Nephron (organoid): ENCODE data around the gene SNX2.

Source experiments
- H3K27ac Mint-ChIP-seq, 3 experiments: 2 replicates each; pipeline ENCODE4 v1.8.0; 2020; ENCODE audit warnings: mixed read lengths in 3 of 3, mild to moderate bottlenecking in 2 of 3, moderate library complexity in 1 of 3
- H3K27me3 Mint-ChIP-seq: 2 replicates; pipeline ENCODE4 v1.8.0; 2021; ENCODE audit warnings: low read depth, mild to moderate bottlenecking, moderate library complexity, mixed read lengths
- H3K36me3 Mint-ChIP-seq: 2 replicates; pipeline ENCODE4 v1.8.0; 2020; ENCODE audit warnings: low read depth, mixed read lengths
- H3K4me1 Mint-ChIP-seq: 2 replicates; pipeline ENCODE4 v1.8.0; 2020; ENCODE audit warnings: mixed read lengths
- H3K4me3 Mint-ChIP-seq, 3 experiments: 2 replicates each; pipeline ENCODE4 v1.8.0; 2020; ENCODE audit warnings: mild to moderate bottlenecking in 3 of 3, mixed read lengths in 3 of 3, moderate library complexity in 2 of 3
- H3K9me3 Mint-ChIP-seq: 2 replicates; pipeline ENCODE4 v1.8.0; 2020; ENCODE audit warnings: mixed read lengths
- TF ChIP-seq, protein P1 (sequence below), 3 experiments: fragments of 200-600 bp; sonication (generic); IDR thresholded peaks; one replicate each; pipeline ENCODE4 v1.5.0; 2021; ENCODE audit warnings: antibody characterized with exemption in 3 of 3; ENCODE audit not compliant: unreplicated experiment in 3 of 3

SNX2 gene

GRCh38 chr5:122738088-122738487 lies 36.8 kb upstream of the SNX2 start:
- TF ChIP-seq, protein P1, sequence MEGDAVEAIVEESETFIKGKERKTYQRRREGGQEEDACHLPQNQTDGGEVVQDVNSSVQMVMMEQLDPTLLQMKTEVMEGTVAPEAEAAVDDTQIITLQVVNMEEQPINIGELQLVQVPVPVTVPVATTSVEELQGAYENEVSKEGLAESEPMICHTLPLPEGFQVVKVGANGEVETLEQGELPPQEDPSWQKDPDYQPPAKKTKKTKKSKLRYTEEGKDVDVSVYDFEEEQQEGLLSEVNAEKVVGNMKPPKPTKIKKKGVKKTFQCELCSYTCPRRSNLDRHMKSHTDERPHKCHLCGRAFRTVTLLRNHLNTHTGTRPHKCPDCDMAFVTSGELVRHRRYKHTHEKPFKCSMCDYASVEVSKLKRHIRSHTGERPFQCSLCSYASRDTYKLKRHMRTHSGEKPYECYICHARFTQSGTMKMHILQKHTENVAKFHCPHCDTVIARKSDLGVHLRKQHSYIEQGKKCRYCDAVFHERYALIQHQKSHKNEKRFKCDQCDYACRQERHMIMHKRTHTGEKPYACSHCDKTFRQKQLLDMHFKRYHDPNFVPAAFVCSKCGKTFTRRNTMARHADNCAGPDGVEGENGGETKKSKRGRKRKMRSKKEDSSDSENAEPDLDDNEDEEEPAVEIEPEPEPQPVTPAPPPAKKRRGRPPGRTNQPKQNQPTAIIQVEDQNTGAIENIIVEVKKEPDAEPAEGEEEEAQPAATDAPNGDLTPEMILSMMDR (IDR thresholded peaks at IDR 0.05; ENCODE audit: unreplicated experiment in 3 of 3): no peak
- Mint-ChIP-seq H3K4me1 (peaks cover 25% of the 10 kb centered on the region), H3K36me3 (no peaks in the 10 kb centered on the region), H3K4me3 (no peak overlapping the region), H3K27ac (no peak overlapping the region), H3K27me3 (no peaks in the 10 kb centered on the region), H3K9me3 (no peaks in the 10 kb centered on the region)

- TF ChIP-seq, protein P1 (IDR thresholded peaks at IDR 0.05; ENCODE audit: unreplicated experiment in 3 of 3): no peak
- no peaks in the 10 kb centered on the region for H3K36me3 Mint-ChIP-seq
- H3K9me3 Mint-ChIP-seq: no peaks in the 10 kb centered on the region
- H3K4me3 Mint-ChIP-seq: no peak overlapping the region
- no peak overlapping the region for H3K27ac Mint-ChIP-seq
- no peaks in the 10 kb centered on the region for H3K27me3 Mint-ChIP-seq
- peaks cover 17% of the 10 kb centered on the region for H3K4me1 Mint-ChIP-seq
These were observed 33.2 kb upstream of the SNX2 start for GRCh38 chr5:122741681-122742080.

DNA sequence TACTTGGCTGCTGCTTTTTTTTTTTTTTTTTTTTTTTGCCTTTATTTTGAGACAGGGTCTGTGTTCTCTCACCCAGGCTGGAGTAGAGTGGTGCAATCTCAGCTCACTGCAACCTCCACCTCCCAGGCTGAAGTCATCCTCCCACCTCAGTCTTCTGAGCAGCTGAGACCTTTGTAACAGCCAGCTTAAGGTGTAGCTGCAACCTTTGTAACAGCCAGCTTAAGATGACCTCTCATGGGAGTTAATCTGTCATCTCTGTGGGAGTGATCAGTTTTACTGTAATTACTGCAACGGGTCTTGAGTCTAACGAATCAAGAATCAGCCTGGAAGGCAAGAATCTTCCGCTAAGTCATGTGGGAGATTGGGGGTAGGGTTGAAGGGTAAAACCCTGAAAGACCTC lies 31.6 kb upstream of the SNX2 start:
- Mint-ChIP-seq H3K4me1 (peaks cover 12% of the 10 kb centered on the region), H3K27ac (peak overlapping the region in 1 of 3 experiments; percentile 40), H3K27me3 (no peaks in the 10 kb centered on the region), H3K36me3 (no peaks in the 10 kb centered on the region), H3K9me3 (no peaks in the 10 kb centered on the region), H3K4me3 (no peak overlapping the region)
- TF ChIP-seq, protein P1 (IDR thresholded peaks at IDR 0.05; ENCODE audit: unreplicated experiment in 3 of 3): no peak

- Mint-ChIP-seq H3K9me3 (no peaks in the 10 kb centered on the region), H3K4me1 (peaks cover 6% of the 10 kb centered on the region), H3K27ac (no peak overlapping the region), H3K4me3 (no peak overlapping the region), H3K36me3 (no peaks in the 10 kb centered on the region), H3K27me3 (no peaks in the 10 kb centered on the region)
- TF ChIP-seq, protein P1 (IDR thresholded peaks at IDR 0.05; ENCODE audit: unreplicated experiment in 3 of 3): no peak
These were observed 29.3 kb upstream of the SNX2 start for GRCh38 chr5:122745597-122745996.

- no peaks in the 10 kb centered on the region for H3K4me1 Mint-ChIP-seq
- H3K36me3 Mint-ChIP-seq: no peaks in the 10 kb centered on the region
- no peak overlapping the region for H3K27ac Mint-ChIP-seq
- H3K9me3 Mint-ChIP-seq: no peaks in the 10 kb centered on the region
- TF ChIP-seq, protein P1 (IDR thresholded peaks at IDR 0.05; ENCODE audit: unreplicated experiment in 3 of 3): no peak
- H3K4me3 Mint-ChIP-seq: no peak overlapping the region
- H3K27me3 Mint-ChIP-seq: no peaks in the 10 kb centered on the region
These were observed 25.0 kb upstream of the SNX2 start for GRCh38 chr5:122749886-122750285.

DNA sequence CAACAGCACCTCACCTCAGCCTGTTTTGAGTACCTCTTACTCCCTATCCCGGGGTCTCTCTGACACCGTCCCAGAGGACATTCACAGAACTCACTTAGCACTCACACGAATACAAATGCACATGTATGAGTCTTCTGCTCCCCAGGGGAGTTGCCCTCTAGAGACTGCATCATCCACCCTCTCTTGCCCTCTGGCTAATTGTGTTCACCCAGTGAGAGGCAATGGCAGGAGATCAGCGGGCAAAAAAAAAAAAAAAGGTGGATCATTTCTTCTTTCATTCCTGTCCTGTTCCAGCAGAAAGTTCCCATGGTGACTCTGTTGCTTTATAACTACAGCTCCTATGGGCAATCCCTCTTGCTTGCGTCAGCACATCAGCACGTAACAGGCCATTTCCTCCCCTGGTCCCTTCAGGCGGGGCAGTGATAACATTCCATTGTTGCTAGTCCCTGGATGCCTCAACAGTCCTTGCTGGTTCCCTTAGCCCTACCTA lies 23.5 kb upstream of the SNX2 start:
- no peaks in the 10 kb centered on the region for H3K27me3 Mint-ChIP-seq
- H3K4me1 Mint-ChIP-seq: peaks cover 3% of the 10 kb centered on the region
- H3K36me3 Mint-ChIP-seq: no peaks in the 10 kb centered on the region
- H3K9me3 Mint-ChIP-seq: no peaks in the 10 kb centered on the region
- H3K27ac Mint-ChIP-seq: no peak overlapping the region
- TF ChIP-seq, protein P1 (IDR thresholded peaks at IDR 0.05; ENCODE audit: unreplicated experiment in 3 of 3): no peak
- H3K4me3 Mint-ChIP-seq: no peak overlapping the region
